ENCODE data around the gene CEP104.

Gene CEP104

DNA sequence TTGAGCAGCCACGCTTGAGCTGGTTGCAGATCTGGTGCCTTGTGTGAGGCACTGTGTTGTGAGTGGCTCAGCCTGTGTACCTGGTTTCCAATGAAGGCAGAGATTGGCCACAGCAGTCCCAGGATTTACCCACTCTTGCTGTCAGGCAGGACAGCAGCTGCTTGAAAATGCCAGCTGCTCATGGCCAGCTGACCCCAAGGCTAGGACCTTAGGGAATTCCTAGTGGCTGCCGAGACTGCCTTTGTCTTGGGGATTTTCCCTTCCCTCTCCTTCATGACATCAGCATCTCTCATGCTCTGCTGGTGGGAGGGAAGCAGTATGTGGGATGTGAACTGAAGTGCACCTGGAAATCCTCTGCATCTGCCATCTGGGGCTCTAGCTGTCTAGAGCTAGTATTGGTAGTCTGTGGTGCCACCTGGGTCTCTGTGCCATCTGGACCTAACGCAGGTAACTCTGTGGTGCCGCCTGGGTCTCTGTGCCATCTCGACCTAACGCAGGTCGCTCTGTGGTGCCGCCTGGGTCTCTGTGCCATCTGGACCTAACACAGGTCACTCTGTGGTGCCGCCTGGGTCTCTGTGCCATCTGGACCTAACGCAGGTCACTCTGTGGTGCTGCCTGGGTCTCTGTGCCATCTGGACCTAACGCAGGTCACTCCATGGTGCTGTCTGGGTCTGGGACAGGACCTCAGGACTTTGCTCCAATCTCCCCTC is 56.9 kb downstream of the CEP104 start:
- DNase-seq (ENCODE audit: low spot score), result no peak

DNA sequence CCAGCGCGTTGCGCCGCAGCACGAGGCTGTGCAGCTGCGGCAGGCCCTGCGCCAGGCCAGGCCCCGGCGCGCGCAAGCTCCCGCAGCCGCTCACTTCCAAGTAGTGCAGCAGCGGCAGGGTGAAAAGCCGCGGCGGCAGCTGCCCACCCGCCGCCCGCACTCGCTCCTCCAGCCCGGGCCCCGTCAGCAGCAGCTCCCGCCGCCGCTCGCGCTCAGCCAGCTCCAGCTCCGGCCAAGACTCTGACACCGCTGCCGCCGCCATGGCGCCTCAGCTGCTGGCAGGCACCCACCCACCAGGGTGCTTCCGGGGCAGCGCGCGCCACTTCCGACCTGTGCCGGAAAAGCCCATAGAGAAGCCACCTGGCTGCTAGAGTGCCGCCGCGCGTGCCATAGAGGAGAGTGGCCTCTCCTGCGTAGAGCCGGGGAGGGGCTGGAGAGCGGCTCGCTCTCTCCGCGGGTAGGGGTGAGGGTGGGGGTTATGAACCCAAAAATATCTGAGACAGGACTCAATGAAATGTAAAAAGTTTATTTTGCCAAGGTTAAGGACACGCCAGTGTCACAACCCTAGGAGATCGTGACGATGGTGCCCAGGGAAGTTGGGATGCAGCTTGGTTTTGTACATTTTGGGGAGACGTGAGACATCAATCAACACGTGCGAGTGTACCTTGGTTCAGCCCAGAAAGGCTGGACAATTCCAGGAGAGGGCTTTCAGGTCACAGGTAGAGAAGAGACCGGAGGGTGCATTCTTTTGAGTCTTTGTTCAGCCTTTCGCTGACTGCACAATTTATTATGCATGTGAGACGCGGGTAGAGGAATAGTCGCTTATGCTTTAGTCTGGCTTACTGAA is 60.6 kb downstream of the CEP104 start, which contains the start of gene LRRC47:
Gene LRRC47, minus strand, starts transcription at position 284 of the 847 bp plus-strand sequence. Its CDS starts 22 bp downstream, at position 262.
- DNase-seq (ENCODE audit: low spot score), result peak; percentile 97

DNA sequence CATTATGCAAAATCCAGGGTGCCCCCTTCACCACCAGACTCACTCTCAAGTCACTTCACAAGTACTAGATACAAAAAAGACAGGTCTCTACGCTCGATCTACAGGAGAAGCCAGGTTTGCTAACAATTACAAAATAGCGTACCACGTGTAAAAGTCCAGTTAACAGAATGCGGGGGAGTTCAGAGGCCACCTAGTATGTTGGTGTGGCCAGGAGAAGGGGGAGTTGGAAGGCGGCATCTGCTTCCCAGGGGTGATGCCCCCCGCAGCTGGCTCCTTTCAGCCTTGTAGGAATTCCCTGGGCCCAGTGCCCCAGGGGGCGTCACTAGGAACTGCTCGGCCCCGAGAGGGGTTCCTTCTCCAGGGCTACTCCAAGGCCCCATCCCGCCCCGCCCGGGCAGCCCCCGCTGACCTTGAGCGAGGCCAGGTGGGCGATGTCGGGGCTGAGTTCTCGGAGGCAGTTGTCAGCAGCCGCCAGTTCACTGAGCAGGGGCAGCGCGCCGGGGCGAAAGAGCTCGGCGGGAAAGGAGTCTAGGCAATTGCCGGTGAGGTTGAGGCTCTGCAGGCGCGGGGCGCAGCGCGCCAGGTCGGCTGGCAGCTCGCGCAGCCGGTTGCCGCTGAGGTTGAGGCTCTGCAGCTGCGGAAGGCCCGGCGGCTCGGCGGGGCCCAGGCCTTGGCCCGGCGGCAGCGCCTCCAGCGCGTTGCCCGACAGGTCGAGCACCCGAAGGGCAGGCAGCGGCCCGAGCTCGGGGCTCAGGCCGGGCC is 61.4 kb downstream of the CEP104 start:
- DNase-seq (ENCODE audit: low spot score), result peak; percentile 46

DNA sequence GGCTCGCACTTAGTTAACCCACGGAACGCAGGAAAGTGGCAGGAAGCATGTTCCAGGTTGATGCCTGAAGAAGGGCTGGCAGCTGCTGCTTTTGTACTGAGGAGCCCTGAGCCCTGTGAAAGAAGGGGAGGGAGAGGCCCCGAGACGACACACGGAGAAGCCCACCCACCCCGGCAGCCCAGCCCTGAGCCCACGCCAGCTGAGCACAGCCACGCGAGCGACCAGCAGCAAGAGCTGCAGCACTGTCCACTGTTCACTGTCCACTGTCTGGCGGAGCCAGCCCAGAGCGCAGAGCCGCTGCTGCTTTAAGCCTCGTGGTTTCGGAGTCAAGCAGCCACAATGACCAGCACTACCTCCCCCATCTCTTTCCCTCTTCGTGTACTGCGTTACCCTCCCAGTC is 66.1 kb downstream of the CEP104 start:
- DNase-seq (ENCODE audit: low spot score), result no peak

DNA sequence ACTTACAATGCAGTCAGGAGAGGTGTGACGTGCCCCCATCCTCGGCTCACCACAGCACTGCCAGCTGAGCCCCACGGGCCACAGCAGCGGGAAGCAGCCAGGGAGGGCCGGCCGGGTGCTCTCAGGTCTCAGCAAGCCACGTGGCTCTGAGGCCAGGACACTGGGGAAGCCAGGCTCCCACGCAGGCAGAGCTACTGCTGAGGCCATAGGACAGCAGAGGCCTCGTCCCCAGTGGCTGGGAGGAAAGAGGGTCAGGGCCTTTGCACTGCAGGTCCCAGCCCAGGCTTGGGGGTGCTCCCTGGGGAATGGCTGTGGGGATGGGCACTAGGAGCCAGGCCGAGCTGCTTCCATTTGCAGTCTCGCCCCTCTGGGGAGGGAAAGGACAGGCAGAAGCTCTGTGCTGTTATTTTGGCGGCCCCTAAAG is 66.5 kb downstream of the CEP104 start:
- no peak for DNase-seq (ENCODE audit: low spot score)

DNA sequence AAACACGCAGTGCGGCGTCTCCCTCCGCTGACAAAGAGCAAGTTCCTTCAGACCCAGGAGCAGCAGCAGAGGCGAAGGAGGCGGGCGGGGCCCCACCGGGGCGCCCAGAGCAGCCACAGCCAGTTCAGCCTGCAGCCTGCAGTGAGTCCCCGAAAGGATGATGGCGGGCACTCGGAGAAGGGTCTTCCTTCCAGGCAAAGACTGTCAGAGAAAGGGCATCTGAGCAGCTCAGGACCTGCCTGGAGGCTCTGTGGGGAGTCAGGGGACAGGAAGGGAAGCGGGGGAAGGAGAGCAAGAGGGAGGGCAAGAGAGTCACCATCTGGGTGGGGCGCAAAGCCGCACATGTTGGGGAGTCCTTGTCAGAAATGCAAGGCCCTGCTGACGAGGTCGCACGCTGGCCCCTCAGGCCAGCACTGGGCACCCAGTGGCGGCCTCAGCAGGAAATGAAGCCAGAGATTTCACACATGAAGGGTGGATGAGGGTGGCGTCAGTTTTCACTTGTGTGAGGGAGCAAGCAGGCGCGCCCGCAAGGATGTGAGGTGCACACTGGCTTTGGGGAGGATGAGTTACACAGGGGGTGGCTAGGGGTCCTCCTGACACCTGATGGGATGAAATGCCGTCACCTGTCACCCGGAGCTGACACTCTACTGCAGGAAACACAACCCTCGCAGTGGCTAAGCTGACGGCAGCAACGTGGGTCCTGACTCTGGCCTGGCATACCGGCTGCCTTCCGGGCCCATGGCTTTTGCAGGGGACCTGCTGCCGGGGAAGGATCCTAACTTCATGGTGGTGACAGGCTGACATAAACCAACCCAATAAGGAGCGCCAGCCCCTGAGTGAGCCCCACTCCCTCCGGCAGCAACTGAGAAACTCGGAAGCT is 67.3 kb downstream of the CEP104 start:
- DNase-seq (ENCODE audit: low spot score), result no peak

DNA sequence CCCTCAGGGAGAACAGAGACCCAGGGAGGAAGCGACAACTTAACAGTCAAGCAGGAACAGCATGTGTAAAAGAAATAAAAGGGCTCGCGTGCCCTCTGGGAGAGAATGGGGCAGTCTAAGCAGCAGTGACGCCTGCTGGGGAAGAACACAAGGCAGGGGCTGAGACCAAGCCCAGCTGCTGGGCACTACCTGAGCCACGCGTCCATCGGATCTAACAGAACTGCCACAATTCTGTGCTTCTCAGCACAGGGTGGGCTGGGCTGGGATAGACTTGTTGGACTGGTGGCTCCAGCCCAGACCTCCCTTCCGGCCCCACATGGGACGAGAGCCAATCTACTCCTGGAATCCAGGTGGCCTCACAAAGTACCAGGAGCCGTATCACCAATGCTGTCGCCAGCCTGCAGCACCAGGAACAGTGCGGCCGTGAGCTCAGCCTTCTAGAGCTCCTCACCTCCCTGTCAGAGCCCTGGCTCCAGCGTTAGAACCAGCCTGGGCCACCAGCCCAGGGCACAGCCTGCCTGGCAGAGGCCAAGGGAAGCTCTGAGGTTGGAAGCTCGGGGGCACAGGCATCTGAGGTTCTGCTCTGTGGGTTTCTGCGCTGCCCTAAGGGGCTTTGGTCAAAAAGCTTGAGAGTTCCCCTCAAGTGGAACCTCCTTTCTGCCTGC is 68.1 kb downstream of the CEP104 start:
- DNase-seq (ENCODE audit: low spot score), result no peak

DNA sequence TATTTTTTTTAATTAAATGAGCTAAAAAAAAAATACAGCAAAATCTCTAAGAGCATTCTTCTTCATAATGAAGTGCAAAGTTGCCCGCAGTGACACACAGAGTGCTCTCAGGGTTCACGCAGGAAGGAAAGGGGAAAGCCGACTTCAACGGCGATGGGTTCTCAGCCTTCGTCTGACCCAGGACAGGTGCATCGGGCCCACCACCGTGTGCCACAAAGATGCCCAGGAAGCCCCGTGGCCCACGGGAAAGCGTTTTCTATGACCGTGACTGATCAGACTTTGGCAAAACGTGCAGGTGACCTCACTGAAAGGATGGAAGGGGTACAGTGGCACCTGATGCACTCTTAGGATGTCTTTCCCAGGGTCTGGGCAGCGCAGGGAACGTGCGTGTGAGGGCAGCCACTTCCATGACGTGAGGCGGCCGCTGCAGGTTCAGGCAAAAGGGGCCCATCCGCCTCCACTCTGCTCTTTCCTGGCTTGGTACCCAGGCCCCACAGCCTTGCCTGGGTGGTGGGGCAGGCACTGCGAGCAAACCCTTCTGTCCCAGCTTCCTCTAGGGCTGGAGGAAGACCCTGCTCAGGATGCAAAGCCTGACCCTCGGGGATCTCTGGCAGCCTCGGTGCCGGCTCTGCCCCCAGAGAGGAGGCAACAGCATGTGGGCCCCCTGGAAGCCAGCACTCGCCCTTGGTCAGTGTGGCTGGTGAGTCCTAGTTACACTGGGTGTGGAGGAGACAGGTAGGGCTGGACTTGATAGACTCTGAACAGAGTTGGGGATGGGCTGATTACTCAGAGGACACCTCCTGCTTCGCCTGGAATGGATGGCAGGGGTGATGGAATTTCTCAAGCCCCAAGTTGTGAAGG is 69.0 kb downstream of the CEP104 start:
- no peak for DNase-seq (ENCODE audit: low spot score)

DNA sequence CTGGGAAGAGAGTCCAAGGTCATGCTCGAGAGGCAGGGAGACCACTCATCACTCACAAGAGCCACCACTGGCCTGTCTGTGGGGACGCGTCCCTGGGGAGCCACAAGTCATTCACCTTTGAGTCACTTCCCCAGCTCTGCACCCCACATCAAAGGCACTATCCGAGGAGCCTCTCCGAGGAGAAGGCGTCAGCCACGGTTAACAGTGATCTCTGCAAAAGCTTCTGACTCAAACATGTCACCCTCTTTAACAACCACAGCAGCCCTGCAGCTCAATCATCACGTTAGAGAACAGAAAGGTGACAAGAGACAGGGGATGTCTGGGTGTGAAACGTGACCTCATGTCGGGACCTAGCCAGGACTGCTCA is 69.7 kb downstream of the CEP104 start:
- no peak for DNase-seq (ENCODE audit: low spot score)

DNA sequence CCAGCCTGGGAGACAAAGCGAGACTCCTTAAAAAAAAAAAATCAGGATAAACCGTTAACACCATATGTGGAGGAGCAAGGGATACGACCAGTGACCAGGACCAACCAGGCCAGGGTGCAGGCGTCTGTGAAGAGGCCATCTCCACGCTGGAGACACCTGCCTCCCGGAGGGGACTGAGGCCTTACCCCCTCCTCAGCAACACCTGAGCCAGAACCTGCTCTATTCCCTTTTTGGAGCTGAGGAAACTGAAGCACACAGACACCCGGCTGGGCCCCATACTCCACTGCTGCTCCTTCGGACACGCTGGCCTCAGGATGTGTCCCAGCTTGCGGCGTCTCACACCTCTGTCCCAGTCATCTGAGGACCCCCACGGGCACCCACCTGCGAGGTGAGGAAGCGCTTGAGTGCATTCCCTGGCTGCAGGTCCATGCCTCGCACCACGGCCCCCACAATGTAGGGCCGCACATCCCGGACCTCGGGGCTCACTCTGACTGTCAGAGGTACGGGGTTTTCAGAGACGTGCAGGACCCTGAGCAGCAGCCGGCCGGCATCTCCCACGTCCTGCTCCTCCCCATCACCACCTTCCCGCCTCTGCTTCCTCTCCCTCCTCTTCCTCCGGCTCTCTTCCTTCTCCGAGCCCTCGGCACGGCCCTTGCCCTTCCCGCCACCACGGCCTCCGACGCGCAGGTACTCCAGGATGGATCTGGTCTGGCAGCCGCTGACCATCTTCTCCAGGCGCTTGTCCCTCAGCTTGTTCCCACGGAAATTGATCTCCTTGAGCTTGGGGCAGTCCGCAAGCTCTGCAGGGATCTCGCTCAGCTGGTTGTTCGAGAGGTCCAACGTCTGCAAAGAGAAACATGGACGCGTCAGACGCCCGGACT is 70.3 kb downstream of the CEP104 start:
- DNase-seq (ENCODE audit: low spot score), result no peak

DNA sequence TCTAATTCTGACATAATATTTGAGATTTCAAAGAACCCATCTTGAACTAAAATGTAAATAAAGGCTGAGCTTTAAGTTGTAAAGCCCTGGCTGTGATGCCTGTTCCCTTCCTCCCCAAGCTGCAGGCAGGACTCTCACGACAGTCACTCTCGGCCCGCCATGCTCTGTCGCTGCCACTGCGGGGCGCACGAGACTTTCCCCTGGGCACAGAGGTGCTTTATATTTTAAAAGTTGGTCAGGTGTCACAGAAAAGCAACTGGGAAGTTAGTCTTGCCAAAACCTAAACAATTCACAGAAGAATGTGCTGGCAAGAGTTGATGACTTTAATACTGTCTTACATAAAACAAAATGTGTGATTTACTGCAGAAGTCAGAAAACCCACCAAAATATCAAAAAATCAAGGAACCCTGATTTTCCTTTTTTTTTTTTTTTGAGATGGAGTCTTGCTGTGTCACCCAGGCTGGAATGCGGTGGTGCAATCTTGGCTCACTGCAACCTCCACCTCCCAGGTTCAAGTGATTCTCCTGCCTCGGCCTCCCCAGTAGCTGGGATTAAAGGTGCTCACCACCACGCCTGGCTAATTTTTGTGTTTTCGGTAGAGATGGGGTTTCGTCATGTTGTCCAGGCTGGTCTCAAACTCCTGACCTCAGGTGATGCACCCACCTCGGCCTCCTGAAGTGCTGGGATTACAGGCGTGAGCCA is 71.4 kb downstream of the CEP104 start:
- peak; percentile 69 for DNase-seq (ENCODE audit: low spot score)

DNA sequence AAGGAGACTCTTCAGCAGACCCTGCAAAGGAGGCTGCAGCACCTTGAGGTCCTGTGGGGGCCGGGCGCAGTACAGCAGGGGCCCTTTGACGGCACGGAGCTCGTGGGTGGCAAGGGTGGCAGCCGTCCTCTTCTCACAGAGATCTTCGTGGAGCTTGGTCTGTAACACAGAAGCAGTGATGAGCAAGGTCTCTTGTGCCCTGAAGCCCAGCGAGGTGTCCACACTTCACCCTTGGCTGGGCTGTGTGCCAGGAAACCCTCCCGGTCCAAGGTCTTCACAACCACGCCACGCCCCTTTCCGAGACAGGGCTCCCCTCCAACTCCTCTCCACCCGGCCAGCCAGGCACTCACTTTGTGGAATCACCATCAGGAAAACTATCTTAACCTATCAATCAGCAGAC is 72.0 kb downstream of the CEP104 start:
- no peak for DNase-seq (ENCODE audit: low spot score)

DNA sequence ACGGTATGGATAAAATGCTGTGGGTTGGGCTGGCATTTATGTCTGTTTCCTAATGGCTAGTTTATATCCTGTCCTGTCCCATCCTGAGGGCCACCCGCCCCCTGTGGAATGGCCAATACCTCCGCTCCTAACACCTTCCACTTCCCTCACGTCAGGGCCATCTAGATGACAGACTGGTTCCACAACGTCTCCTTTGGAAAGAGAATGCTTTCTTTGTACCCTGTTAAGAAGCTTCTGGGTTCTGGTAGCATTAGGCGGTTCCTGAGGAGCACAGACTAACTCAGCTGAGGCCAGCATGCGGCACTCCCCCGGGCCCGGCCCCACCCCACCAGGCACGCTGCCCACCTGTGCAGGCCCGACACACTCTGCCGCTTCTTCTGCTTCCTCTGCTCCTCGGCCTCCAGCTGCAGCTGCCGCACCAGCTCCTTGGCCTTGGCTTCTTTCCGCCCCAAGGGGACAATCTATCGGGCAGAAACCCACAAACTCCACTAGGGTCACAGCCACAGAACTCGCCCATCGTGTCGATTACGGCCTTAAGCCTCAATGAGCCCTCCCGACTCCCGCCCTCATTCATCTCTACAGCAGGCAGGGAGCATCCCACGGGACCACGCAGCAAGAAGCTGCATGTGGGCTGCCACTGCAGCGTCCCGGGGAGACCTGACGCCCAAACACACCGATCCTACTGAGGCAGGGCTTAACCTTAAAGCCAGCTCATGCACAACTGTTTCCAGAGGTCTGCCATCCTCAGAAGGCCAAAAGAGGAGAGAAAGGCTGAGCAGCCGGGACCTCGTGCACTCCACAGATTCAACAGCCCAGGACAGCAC is 73.1 kb downstream of the CEP104 start:
- DNase-seq (ENCODE audit: low spot score), result no peak

DNA sequence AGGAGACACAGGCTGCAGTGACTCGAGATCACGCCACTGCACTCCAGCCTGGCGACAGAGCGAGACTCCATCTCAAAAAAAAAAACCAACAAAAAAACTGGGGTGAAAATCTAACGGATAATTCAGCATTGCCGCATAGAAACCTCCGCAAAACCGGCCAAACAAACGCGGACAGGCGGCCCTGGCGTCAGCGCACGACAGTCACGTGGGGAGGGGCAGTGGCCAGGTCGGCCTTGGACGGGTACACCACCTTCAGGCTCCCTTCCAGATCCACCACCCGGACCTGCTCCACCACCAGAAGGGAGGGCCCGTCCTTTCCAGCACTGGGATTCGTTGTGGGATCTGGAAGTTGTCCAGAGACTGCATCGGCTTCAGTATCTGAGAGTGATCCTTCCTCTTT is 76.1 kb downstream of the CEP104 start:
- DNase-seq (ENCODE audit: low spot score), result no peak

DNA sequence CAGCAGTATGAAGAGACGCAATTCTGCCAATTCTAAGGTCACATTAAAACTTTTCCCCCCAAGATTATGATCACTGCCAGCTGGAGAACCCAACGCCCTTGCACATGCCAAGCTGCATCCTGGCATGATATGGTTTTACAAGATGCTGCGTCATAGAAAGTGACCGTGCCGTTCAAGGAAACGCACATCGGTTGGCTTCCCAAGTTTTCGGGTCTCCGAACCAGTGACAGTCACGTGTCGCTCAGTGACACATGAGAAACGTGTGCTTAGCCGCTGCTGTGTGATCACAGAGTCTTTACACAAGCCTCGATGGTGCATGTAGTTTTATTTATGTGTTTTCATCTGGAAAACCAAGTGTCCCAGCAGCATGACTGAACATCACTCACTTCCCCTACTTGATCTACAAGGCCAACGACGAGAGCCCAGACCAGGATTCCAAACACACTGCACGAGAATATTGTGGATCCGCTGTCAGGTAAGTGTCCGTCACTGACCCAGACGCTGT is 77.0 kb downstream of the CEP104 start:
- no peak for DNase-seq (ENCODE audit: low spot score)

DNA sequence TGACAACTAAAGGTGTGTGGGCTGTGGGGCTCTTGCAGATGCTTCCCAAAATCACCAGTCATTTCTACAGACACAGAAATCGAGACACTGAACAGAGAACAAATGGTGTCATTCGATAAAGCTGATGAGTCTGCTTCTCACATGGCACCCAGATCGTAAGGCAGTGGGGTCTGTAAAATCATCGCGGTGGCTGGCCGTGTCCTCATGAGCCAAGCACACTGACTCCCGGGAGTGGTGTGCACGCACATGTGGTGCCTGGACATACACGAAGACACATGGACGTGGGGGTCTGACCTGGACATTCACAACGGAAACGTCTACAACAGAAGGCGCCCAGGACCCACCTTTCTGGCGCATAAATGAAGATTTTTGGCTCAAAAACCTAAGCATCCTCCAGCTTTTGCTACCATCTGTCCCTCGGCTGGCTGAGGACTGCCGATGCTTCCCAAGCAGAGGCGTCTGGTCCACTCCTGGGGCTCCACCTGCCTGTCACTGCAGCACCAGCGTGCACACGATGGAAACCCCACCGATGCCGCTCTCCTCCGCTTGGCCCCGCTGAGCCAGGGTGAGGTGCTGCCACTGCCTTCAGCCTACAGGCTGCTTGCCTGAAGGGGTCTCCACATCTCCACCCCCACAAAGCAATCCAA is 77.6 kb downstream of the CEP104 start:
- DNase-seq (ENCODE audit: low spot score), result no peak
